CD8-positive, alpha-beta memory T cell (primary cell): ENCODE data around the gene ZIC1. TPM values are rescaled to one million over a fixed set of nuclear protein-coding genes. Genes with fewer than 3 reads are reported as not detected.

Experiments used
- CTCF ChIA-PET: fragments of 350-600 bp; sonication (Branson Sonifier 250); formaldehyde crosslinking; loops from one replicate; lab custom pipeline; 2021; ENCODE audit warnings: antibody characterized with exemption; lab: Charles Lee
- POLR2A ChIA-PET: fragments of 350-600 bp; sonication (Branson Sonifier 250); formaldehyde crosslinking; loops from one replicate; lab custom pipeline; 2021; ENCODE audit warnings: antibody characterized with exemption; lab: Charles Lee
- DNase-seq, 5 donors: peaks; one replicate each; pipeline versions ENCODE4 v3.0.0 to v3.0.0-alpha.2; 2020 to 2022; ENCODE audit warnings: mixed read lengths in 1 of 5
- H3K27ac ChIP-seq: one replicate; pipeline ENCODE4 v1.7.0; 2013; ENCODE audit warnings: low read depth, mild to moderate bottlenecking, low read length, moderate library complexity
- H3K27me3 ChIP-seq: 2 replicates; pipeline ENCODE4 v1.7.0; 2013; ENCODE audit warnings: low read length, mild to moderate bottlenecking; ENCODE audit not compliant: insufficient read depth, poor library complexity, severe bottlenecking
- H3K36me3 ChIP-seq: 2 replicates; pipeline ENCODE4 v1.7.0; 2013; ENCODE audit warnings: mild to moderate bottlenecking, low read length, moderate library complexity; ENCODE audit not compliant: insufficient read depth
- H3K4me1 ChIP-seq: 2 replicates; pipeline ENCODE4 v1.7.0; 2013; ENCODE audit warnings: mild to moderate bottlenecking, low read length, moderate library complexity; ENCODE audit not compliant: insufficient read depth
- H3K4me3 ChIP-seq: 2 replicates; pipeline ENCODE4 v1.7.0; 2013; ENCODE audit warnings: mild to moderate bottlenecking, low read length
- H3K9me3 ChIP-seq: 2 replicates; pipeline ENCODE4 v1.7.0; 2013; ENCODE audit warnings: mild to moderate bottlenecking, low read length
- H3K27ac Mint-ChIP-seq, 8 donors: one replicate each; pipeline ENCODE4 v1.8.0; 2020 to 2021; ENCODE audit warnings: mixed read lengths in 8 of 8, mild to moderate bottlenecking in 6 of 8, inconsistent platforms in 3 of 8, moderate library complexity in 3 of 8
- H3K27me3 Mint-ChIP-seq, 2 donors: one replicate each; pipeline ENCODE4 v1.8.0; 2020 to 2021; ENCODE audit warnings: mixed read lengths in 2 of 2, mild to moderate bottlenecking in 1 of 2, moderate library complexity in 1 of 2
- H3K36me3 Mint-ChIP-seq, 3 donors: one replicate each; pipeline ENCODE4 v1.8.0; 2020 to 2021; ENCODE audit warnings: mixed read lengths in 3 of 3, inconsistent platforms in 1 of 3, mild to moderate bottlenecking in 1 of 3
- H3K4me1 Mint-ChIP-seq, 3 donors: one replicate each; pipeline ENCODE4 v1.8.0; 2020 to 2021; ENCODE audit warnings: mixed read lengths in 3 of 3, inconsistent platforms in 1 of 3, mild to moderate bottlenecking in 1 of 3
- H3K4me3 Mint-ChIP-seq, 7 donors: one replicate each; pipeline ENCODE4 v1.8.0; 2020 to 2021; ENCODE audit warnings: mixed read lengths in 7 of 7, mild to moderate bottlenecking in 6 of 7, moderate library complexity in 4 of 7, inconsistent platforms in 2 of 7
- H3K9me3 Mint-ChIP-seq, 5 donors: one replicate each; pipeline ENCODE4 v1.8.0; 2020 to 2022; ENCODE audit warnings: mixed read lengths in 5 of 5, mild to moderate bottlenecking in 3 of 5, moderate library complexity in 2 of 5, inconsistent platforms in 1 of 5
- polyA plus RNA-seq: library from polyadenylated mRNA; unstranded; fragments of 300-500 nt; fragmentation: Illumina TruSeq; gene quantifications from one replicate; pipeline ENCODE4 v1.2.3, GENCODE V29; 2021
- total RNA-seq, 2 experiments: library from RNA; stranded (reverse); gene quantifications; one replicate each; pipeline ENCODE4 v1.2.3, GENCODE V29; 2021

Gene ZIC1
- total and polyA plus RNA-seq, 3 experiments from 2014 or later, result not detected

DNA sequence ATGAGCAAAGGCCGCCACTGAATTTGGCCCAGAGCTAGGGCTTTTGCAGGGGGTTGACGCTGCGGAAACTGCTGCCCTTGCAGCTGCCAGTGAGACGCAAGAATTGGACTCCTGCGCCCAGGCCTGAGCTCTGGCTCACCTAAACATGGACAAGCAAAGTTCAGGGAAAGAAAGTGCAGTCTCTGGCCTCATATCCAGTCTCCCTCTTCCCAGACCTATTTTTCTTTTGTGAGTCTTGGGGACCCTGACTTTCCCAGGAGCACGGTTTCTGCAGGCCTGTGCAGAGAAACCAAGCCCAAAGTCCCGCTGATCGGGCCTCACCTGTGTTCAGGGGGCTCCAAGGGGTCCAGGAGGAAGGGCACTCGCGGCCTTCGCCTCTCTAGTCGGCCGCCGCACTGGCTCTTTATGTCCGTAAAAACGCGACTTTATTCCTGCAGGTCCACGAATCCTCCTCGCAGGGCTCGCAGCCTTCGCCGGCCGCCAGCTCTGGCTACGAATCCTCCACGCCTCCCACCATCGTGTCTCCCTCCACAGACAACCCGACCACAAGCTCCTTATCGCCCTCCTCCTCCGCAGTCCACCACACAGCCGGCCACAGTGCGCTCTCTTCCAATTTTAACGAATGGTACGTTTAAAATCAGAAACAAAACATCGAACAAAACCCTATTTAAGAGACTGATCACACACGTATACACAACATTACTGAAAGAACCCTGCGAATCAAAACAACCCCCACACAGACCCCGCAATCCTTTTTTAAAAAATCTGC, 3.9 kb downstream of the ZIC1 start:
- Mint-ChIP-seq H3K4me3 (peak overlapping the region; percentile 41 to 84 (median 70)), H3K27ac (peak overlapping the region in 1 of 8 donors; percentile 9), H3K9me3 (peaks cover 10 to 42% (median 26%) of the 10 kb centered on the region in 5 donors), H3K36me3 (peaks cover 0 to 8% (median 1%) of the 10 kb centered on the region in 3 donors), H3K27me3 (peaks cover 63 to 82% of the 10 kb centered on the region in 2 donors), H3K4me1 (peaks cover 25 to 34% (median 32%) of the 10 kb centered on the region in 3 donors)
- Histone ChIP-seq H3K27me3 (peaks cover 39% of the 10 kb centered on the region), H3K4me1 (no peaks in the 10 kb centered on the region), H3K27ac (no peak overlapping the region), H3K4me3 (no peak overlapping the region), H3K9me3 (no peaks in the 10 kb centered on the region), H3K36me3 (no peaks in the 10 kb centered on the region)
- POLR2A ChIA-PET, result no interaction called here
- CTCF ChIA-PET, result no interaction called here
- no peak for DNase-seq

DNA sequence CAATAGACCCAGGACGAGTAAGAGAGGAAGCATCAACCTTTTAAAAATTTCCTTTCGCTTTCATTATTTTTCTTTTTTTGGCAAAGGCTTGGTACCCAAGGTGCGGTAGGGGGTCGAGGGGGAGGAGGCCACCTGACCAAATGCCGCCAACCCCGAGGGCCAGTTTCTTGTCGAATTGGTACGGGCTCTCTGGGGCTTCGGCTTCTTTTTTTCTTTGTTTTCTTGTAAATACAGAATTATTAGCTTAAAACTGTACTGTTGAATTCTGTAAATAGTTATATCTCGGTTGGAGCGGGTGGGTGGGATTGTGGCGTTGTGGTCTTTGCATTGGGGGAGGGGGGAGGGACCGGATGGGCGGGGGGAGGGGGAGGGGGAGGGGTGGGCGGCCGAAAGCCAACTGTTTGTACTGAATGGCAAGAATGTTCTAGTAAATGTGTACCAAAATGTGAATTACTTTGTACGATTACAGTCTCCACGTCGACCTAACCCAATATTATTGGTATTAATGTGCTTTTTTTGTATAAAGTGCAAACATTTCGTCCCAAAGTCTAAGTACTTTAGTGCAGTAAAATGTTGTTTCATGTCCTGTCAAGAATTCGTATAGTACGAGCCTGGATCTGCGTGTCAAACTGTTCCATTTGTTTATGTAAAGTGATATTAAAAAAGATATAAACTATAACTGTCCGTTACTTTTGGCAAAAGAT, 4.7 kb downstream of the ZIC1 start:
- H3K36me3 Mint-ChIP-seq, result peaks cover 0 to 8% (median 0%) of the 10 kb centered on the region in 3 donors
- Histone ChIP-seq H3K4me1 (no peaks in the 10 kb centered on the region), H3K27ac (no peak overlapping the region), H3K27me3 (peaks cover 39% of the 10 kb centered on the region), H3K9me3 (no peaks in the 10 kb centered on the region), H3K4me3 (no peak overlapping the region), H3K36me3 (no peaks in the 10 kb centered on the region)
- peaks cover 23 to 31% (median 27%) of the 10 kb centered on the region in 3 donors for H3K4me1 Mint-ChIP-seq
- peak overlapping the region; percentile 41 to 84 (median 70) for H3K4me3 Mint-ChIP-seq
- peaks cover 60 to 82% of the 10 kb centered on the region in 2 donors for H3K27me3 Mint-ChIP-seq
- H3K9me3 Mint-ChIP-seq, result peaks cover 4 to 39% (median 18%) of the 10 kb centered on the region in 5 donors
- ChIA-PET CTCF (no interaction called here), POLR2A (no interaction called here)
- no peak for DNase-seq
- H3K27ac Mint-ChIP-seq, result peak overlapping the region in 1 of 8 donors; percentile 9

DNA sequence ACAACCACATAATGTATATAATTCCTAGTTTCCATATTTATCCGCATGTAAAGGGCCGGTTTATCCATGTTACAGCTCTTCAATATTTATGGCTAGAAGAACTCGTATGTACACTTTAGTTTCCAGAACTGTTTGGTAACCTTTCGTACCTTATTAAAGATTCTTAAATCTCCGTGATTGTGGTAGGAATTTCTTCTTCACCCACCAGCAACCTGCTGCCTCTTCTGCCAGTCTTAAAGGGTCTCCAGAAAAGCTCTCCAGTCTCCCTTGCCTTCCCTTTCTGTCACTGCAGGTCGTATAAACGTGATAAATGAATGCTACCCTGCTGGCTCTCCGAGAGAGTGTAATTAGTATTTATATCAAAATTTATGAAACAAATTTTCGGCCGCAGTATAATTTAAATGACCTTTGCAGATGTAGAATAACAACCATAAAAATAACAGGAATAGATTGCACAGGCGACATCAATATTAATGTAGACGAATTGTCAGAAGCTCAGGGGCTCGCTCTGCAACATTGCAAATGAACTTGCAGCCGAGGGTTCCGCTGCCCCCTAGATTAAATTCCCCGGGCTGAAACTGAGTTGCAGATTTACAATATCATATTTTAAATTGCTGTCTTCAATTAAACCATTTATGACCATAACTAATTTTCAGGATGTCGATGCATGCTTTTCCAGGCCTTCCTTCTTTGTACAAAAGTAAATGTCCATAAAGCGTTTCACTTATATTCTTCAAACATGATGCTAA, 5.4 kb downstream of the ZIC1 start:
- no peaks in the 10 kb centered on the region for H3K36me3 ChIP-seq
- H3K27me3 ChIP-seq, result peaks cover 45% of the 10 kb centered on the region
- no peak for DNase-seq
- Mint-ChIP-seq H3K27ac (peak overlapping the region in 1 of 8 donors; percentile 29), H3K9me3 (peaks cover 4 to 38% (median 13%) of the 10 kb centered on the region in 5 donors), H3K36me3 (peaks cover 0 to 9% (median 0%) of the 10 kb centered on the region in 3 donors), H3K4me1 (peaks cover 21 to 32% (median 27%) of the 10 kb centered on the region in 3 donors), H3K4me3 (peak overlapping the region in 2 of 7 donors; percentile 6 to 15), H3K27me3 (peaks cover 55 to 79% of the 10 kb centered on the region in 2 donors)
- no peak overlapping the region for H3K4me3 ChIP-seq
- H3K4me1 ChIP-seq, result no peaks in the 10 kb centered on the region
- CTCF ChIA-PET, result no interaction called here
- H3K27ac ChIP-seq, result no peak overlapping the region
- H3K9me3 ChIP-seq, result no peaks in the 10 kb centered on the region
- POLR2A ChIA-PET, result no interaction called here

DNA sequence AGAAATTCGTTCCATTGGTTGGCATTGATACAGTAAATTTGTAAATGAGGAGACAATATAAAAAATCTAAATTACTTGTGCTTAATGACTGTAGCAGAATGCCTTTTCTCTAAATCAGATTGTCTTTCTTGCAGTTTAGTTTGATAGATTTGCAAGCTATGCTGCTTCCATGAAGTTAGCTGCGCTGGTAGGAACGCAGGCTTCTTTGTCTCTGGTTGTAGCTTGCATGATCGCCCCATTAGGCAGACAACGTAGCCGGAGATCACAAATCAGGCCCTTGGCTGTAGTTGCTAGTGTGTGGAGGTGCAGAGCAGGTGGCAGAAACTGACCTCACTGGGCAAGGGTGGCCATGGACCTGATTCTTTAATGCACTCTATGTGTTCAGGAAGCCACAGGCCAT, 6.1 kb downstream of the ZIC1 start:
- Histone ChIP-seq H3K4me3 (no peak overlapping the region), H3K27ac (no peak overlapping the region), H3K9me3 (no peaks in the 10 kb centered on the region), H3K4me1 (no peaks in the 10 kb centered on the region), H3K36me3 (no peaks in the 10 kb centered on the region), H3K27me3 (peaks cover 53% of the 10 kb centered on the region)
- Mint-ChIP-seq H3K4me1 (peaks cover 21 to 36% (median 27%) of the 10 kb centered on the region in 3 donors), H3K27me3 (peaks cover 63 to 86% of the 10 kb centered on the region in 2 donors), H3K4me3 (no peak overlapping the region), H3K27ac (no peak overlapping the region), H3K36me3 (peaks cover 0 to 15% (median 0%) of the 10 kb centered on the region in 3 donors), H3K9me3 (peaks cover 4 to 45% (median 19%) of the 10 kb centered on the region in 5 donors)
- ChIA-PET POLR2A (no interaction called here), CTCF (no interaction called here)
- no peak for DNase-seq

DNA sequence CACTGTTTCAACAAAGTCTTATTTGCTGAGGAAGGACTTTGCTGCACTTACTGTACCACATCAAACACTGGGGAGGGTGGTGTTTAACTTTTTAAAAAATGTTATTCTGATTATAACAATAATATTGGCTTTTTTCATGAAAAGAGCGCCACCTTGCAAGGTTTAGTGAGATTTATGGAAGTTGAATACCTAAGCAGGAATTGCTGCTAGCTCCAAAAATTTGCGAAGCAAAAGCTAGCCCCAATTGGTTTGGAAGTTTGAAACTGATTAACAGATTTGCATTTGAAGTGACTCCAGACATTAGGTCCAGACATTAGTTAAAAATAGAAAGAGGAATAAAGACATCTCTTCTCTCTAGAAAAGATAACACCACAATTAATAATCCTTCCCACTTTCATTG, 6.7 kb downstream of the ZIC1 start:
- no peaks in the 10 kb centered on the region for H3K9me3 ChIP-seq
- peaks cover 0 to 15% (median 0%) of the 10 kb centered on the region in 3 donors for H3K36me3 Mint-ChIP-seq
- H3K27ac ChIP-seq, result no peak overlapping the region
- no peak overlapping the region for H3K27ac Mint-ChIP-seq
- H3K27me3 Mint-ChIP-seq, result peaks cover 62 to 89% of the 10 kb centered on the region in 2 donors
- peaks cover 4 to 42% (median 19%) of the 10 kb centered on the region in 5 donors for H3K9me3 Mint-ChIP-seq
- ChIA-PET CTCF (no interaction called here), POLR2A (no interaction called here)
- H3K4me1 Mint-ChIP-seq, result peaks cover 20 to 33% (median 24%) of the 10 kb centered on the region in 3 donors
- H3K4me3 ChIP-seq, result no peak overlapping the region
- peaks cover 54% of the 10 kb centered on the region for H3K27me3 ChIP-seq
- no peak for DNase-seq
- H3K4me3 Mint-ChIP-seq, result no peak overlapping the region
- no peaks in the 10 kb centered on the region for H3K4me1 ChIP-seq
- H3K36me3 ChIP-seq, result no peaks in the 10 kb centered on the region

DNA sequence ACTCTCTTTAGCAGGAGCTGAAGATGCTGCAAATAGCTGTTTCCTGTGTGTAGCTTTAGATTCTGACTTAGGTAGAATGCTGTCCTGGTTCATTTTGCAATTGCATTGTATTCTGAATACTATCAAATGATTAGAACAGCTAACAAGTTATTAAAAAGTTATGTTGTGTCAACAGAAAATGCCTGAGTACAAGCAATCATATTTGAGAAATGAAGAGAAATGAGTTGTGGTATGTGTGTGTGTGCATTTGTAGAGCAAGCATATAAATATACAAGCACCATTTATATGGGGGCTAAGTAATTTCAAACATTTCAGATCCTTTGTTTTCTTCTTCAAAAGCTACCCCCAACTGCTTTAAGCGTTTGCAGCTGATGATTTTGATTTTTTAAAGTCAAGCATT, 7.8 kb downstream of the ZIC1 start:
- no peak overlapping the region for H3K4me3 Mint-ChIP-seq
- H3K4me1 Mint-ChIP-seq, result peaks cover 11 to 24% (median 14%) of the 10 kb centered on the region in 3 donors
- Histone ChIP-seq H3K9me3 (no peaks in the 10 kb centered on the region), H3K4me3 (no peak overlapping the region), H3K27ac (no peak overlapping the region), H3K27me3 (peaks cover 52% of the 10 kb centered on the region), H3K36me3 (no peaks in the 10 kb centered on the region), H3K4me1 (no peaks in the 10 kb centered on the region)
- H3K27ac Mint-ChIP-seq, result no peak overlapping the region
- peaks cover 60 to 87% of the 10 kb centered on the region in 2 donors for H3K27me3 Mint-ChIP-seq
- peaks cover 0 to 10% (median 0%) of the 10 kb centered on the region in 3 donors for H3K36me3 Mint-ChIP-seq
- H3K9me3 Mint-ChIP-seq, result peaks cover 4 to 41% (median 17%) of the 10 kb centered on the region in 5 donors
- no peak for DNase-seq
- ChIA-PET POLR2A (no interaction called here), CTCF (no interaction called here)

DNA sequence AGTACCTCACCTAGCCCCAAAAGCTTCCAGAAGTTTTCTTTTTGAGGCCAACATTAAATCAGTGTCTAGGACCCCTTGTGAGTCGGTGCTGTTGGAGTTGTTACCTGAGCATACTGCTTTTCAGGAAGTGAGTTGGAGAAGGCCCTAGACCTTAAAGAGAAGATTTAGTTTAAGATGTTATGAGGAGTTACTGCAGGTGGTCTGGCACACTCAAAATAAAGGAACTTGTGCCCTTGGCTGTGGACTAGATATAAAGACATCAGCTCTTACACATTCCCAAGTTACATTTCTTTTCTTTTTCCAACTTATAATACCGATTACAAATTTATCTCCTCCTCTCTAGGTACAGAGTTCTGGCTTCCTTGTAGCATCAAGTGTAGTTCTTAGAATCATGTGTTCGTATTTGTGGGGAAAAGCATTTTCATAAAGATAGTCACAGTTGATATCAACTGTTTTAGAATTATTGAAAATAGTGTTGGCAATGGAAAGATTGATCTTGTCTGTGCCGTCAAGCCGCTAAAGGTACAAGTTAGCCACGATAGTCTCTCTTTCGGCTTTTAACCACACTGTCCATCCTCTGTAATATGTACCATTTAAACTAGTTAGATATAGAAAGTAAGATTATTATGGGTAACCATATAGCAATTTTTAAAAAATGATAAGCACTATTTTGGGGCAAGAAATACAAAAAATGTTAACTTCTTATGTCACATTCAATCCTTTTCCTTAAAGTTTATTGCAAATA, 8.6 kb downstream of the ZIC1 start:
- Mint-ChIP-seq H3K27ac (no peak overlapping the region), H3K36me3 (peaks cover 0 to 10% (median 0%) of the 10 kb centered on the region in 3 donors), H3K9me3 (peaks cover 4 to 49% (median 21%) of the 10 kb centered on the region in 5 donors), H3K4me1 (peaks cover 9 to 20% (median 14%) of the 10 kb centered on the region in 3 donors), H3K27me3 (peaks cover 62 to 90% of the 10 kb centered on the region in 2 donors), H3K4me3 (no peak overlapping the region)
- H3K4me1 ChIP-seq, result no peaks in the 10 kb centered on the region
- no peak for DNase-seq
- H3K4me3 ChIP-seq, result no peak overlapping the region
- H3K36me3 ChIP-seq, result no peaks in the 10 kb centered on the region
- CTCF ChIA-PET, result no interaction called here
- POLR2A ChIA-PET, result no interaction called here
- H3K27me3 ChIP-seq, result peaks cover 48% of the 10 kb centered on the region
- no peak overlapping the region for H3K27ac ChIP-seq
- H3K9me3 ChIP-seq, result no peaks in the 10 kb centered on the region
